ENCODE measurements around the gene TMIGD3.

TMIGD3 gene

GRCh38 chr1:111448482-111448917, 54.9 kb downstream of the TMIGD3 start:
- DNase-seq (ENCODE audit: low read depth in 3 of 3, low spot score in 1 of 3), result peak in 1 of 3 donors; percentile 19

- DNase-seq (ENCODE audit: low read depth in 3 of 3, low spot score in 1 of 3), result no peak
Observed at GRCh38 chr1:111446967-111447892, 56.2 kb downstream of the TMIGD3 start.

DNA sequence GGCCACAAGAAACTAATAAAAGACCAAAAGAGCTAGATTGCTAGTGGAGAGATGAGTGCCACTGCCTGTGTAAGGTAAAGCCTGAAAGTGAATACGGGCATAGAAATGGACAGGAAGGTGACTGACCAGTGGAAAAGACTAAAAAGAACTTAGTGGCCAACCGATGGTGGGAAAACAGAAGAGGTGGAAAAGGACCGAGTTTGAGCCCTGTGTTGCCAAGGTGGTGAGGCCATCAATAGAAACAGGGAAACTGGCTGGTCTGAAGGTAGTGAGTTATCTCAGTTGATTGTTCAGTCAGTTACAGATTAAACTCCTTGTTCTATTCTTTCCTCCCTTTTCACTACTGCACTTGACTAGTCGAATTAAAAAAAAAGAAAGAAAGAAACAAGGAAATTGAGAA, 56.9 kb downstream of the TMIGD3 start:
- DNase-seq (ENCODE audit: low read depth in 3 of 3, low spot score in 1 of 3), result no peak

GRCh38 chr1:111444031-111444430, 59.4 kb downstream of the TMIGD3 start:
- no peak for DNase-seq (ENCODE audit: low read depth in 3 of 3, low spot score in 1 of 3)

- DNase-seq (ENCODE audit: low read depth in 3 of 3, low spot score in 1 of 3), result no peak
Observed at GRCh38 chr1:111442457-111442856, 61.0 kb downstream of the TMIGD3 start.

- peak; percentile 24 to 47 (median 27) for DNase-seq (ENCODE audit: low read depth in 3 of 3, low spot score in 1 of 3)
Observed at GRCh38 chr1:111441573-111442192, 61.8 kb downstream of the TMIGD3 start.

- no peak for DNase-seq (ENCODE audit: low read depth in 3 of 3, low spot score in 1 of 3)
Observed at GRCh38 chr1:111439461-111440351, 63.7 kb downstream of the TMIGD3 start.

- DNase-seq (ENCODE audit: low read depth in 3 of 3, low spot score in 1 of 3), result no peak
Observed at GRCh38 chr1:111436726-111437125, 66.7 kb downstream of the TMIGD3 start.
